Measurements from ENCODE around the gene SAMD4B. TPM values are rescaled to one million over a fixed set of nuclear protein-coding genes. Genes with fewer than 3 reads are reported as not detected.

Gene SAMD4B
- total RNA-seq, 1 experiment from 2014 or later: 135 TPM

GRCh38 chr19:39325778-39326665, 16.2 kb upstream of the SAMD4B start:
- no CpG with 5 or more reads among the region's 16 CpGs for WGBS (ENCODE audit: extremely low coverage, insufficient read length, low lambda C conversion rate)
- Histone ChIP-seq H3K9me3 (ENCODE audit: control insufficient read depth, low read depth, low read length) (no peaks in the 10 kb centered on the region), H3K9ac (ENCODE audit: extremely low read depth, insufficient read length, low read length) (no peak overlapping the region), H3K23ac (ENCODE audit: insufficient read length, low read depth, low read length) (no peak overlapping the region), H3K79me2 (ENCODE audit: insufficient read depth, low read length) (no peaks in the 10 kb centered on the region), H3K18ac (ENCODE audit: insufficient read length, low read depth, low read length) (no peak overlapping the region), H3K4ac (ENCODE audit: low read depth, low read length) (no peak overlapping the region), H3K56ac (ENCODE audit: insufficient read length, low read depth, low read length) (no peak overlapping the region), H2BK20ac (ENCODE audit: low read depth, low read length, poor library complexity, severe bottlenecking) (no peak overlapping the region), H4K20me1 (ENCODE audit: control insufficient read depth, insufficient read depth, insufficient read length) (no peaks in the 10 kb centered on the region), H3K27ac (ENCODE audit: insufficient read length, low read depth, low read length) (no peak overlapping the region), H3K14ac (ENCODE audit: insufficient read depth, low read length) (no peak overlapping the region), H4K91ac (ENCODE audit: insufficient read length, low read depth, low read length) (no peak overlapping the region), H2BK15ac (ENCODE audit: low read depth, low read length) (no peak overlapping the region), H4K5ac (ENCODE audit: insufficient read length, low read depth, low read length) (no peak overlapping the region), H2AK5ac (ENCODE audit: insufficient read length, low read length) (no peak overlapping the region), H3K4me1 (ENCODE audit: insufficient read depth, low read length) (no peaks in the 10 kb centered on the region), H4K8ac (replicated peaks; ENCODE audit: insufficient read length, low read depth, low read length) (no peak overlapping the region), H2AFZ (ENCODE audit: low read length) (no peak overlapping the region), H3K79me1 (ENCODE audit: insufficient read depth, low read depth, low read length, poor library complexity, severe bottlenecking) (no peaks in the 10 kb centered on the region), H2BK120ac (ENCODE audit: low read depth, low read length, poor library complexity, severe bottlenecking) (no peak overlapping the region), H3K27me3 (ENCODE audit: insufficient read depth, low read length) (0 out of 2 replicates have a peak, but pooled peaks cover 2% of the 10 kb centered on the region), H3T11ph (ENCODE audit: low read length) (no peak overlapping the region), H3K4me2 (ENCODE audit: insufficient read depth, insufficient read length, low read length) (no peak overlapping the region), H2BK12ac (ENCODE audit: insufficient read length, low read depth, low read length) (no peak overlapping the region), H3K23me2 (ENCODE audit: insufficient read length, low read depth, low read length, poor library complexity, severe bottlenecking) (no peaks in the 10 kb centered on the region), H2BK5ac (ENCODE audit: insufficient read length, low read length) (no peak overlapping the region)
- peak; percentile 60 for DNase-seq
- Mint-ChIP-seq H3K9me3 (no peaks in the 10 kb centered on the region; a peak in 2 of 5 replicates), H3K36me3 (ENCODE audit: insufficient read depth in 1 of 3, low read depth in 3 of 3) (peaks cover 0 to 3% (median 0%) of the 10 kb centered on the region in 3 experiments; a peak in 1 of 7 replicates), H3K27ac (no peak overlapping the region), H3K27me3 (ENCODE audit: low read depth) (peaks cover 54% of the 10 kb centered on the region), H3K4me3 (peak overlapping the region in 1 of 2 experiments; percentile 48; a peak in 2 of 5 replicates), H3K4me1 (peaks cover 14 to 19% of the 10 kb centered on the region in 2 experiments)
- no peak for TF ChIP-seq CTCF (conservative IDR thresholded peaks at IDR 0.05)
